Stimulated activated CD8-positive, alpha-beta memory T cell treated with anti-CD3 and anti-CD28 coated beads, Interleukin-2, amount 100 ng/mL, for 48 hours (primary cell): ENCODE data around the gene REV1.

Source experiments
- DNase-seq, 2 donors: peaks; one replicate each; pipeline ENCODE4 v3.0.0-alpha.2; 2020; ENCODE audit warnings: low read depth in 2 of 2

The REV1 gene

DNA sequence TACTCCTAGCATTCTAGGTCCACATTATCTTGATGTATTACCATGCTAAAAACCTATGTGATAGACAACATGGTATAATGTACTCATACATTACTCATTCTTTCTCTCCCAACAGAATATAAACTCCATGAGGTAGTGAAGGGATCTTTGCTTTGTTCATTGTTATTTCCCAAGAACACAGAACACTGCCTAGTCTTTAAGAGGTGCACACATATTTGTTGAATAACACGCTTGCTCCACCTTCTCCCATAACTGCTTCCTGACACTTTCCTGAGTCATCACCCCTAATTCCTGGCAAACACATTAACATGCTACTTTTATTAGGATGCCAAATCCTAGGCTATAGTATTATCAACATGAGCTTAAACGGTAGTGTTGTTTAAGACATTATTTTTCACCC, 41.3 kb downstream of the REV1 start:
- no peak for DNase-seq

DNA sequence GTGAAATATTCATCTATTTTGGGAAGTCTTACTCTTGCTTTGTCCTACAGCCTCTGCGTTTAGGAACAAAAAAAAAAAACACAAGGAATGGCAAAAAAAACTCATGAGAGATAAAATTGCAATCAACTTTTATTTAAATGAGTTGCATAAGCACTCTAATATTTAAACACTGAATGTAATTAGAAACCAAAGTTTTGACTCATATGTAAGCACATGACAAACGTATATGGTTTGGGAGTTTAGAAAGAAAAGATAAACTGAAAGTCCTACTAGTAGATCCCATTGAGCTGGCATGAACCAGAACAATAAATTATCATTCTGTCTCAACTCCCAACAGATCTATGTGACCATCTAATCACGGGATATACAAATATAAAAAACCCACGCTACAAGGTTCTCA, 44.8 kb downstream of the REV1 start:
- DNase-seq = no peak

DNA sequence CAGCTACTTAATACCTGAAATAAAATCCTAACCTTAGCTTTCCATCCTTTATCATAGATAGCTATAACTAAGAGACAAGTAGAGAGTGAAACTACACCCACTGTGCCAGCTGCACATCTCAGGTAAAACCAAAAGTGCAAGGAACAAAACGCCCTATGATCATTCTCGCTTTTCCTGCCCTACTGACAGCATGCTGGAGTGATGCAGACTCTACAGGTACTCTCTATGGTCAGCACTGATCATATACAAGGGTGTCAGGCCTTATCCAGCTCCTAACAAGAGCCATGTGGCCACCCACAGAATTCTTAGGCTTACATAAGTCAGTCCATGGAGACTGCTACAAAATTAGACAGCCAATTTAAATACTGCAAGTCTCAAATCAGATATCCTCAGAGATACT, 45.6 kb downstream of the REV1 start:
- no peak for DNase-seq

DNA sequence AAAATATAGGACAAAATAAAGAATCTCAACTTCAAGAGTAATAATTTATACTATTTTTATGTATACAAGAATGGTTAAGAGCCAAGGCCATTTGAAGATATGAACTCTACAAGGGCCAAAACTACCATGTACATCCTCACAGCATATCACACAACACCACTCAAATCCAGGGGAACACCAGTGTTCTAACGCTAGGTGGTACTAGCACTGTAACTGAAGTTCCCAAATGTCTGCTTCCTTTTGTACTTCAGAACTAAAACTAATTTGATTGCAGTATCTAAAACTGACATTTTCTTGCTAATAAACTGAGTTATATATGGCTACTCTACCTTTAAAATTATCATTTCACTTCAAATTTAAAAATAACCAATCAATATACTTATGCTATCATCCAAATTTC, 47.0 kb downstream of the REV1 start:
- DNase-seq = no peak

DNA sequence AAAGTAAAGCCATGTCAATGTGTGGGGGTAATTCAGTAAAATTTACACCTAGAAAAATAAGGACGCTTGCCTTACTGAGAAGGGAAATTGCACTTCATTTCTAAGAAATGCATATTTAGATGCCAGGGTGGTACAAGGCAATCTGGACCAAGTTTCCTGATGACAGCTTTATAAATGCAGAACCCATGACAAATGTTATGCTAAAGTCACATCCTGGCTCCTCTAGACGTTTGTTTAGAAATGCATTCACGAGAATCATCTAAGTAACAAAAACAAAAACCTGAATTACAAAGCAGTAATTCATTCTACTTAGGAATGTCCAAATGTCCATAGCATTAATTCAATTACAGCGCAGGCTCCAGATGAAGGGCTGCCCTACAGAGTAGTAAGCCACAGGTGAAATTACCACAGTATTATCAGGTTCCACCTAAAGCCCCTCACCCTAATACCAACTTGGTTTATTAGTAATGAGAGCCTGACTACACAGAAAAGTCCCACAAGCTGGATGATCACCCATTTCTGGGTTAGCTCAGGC, 49.8 kb downstream of the REV1 start:
- DNase-seq = no peak

DNA sequence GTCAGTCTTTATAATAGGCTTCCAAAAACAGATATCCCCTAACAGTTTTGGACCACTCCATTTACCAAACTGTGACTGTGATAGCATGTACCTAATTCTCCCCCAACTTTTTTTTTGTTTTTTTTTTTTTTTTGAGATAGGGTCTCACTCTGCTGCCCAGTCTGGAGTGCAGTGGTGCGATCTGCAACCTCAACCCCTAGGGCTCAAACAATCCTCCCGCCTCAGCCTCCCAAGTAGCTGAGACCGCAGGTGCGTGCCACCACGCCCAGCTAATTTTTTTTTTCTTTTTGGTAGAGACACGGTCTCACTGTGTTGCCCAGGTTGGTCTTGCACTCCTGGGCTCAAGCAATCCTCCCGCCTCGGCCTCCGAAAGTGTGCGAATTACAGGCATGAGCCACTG, 52.9 kb downstream of the REV1 start:
- DNase-seq = no peak

DNA sequence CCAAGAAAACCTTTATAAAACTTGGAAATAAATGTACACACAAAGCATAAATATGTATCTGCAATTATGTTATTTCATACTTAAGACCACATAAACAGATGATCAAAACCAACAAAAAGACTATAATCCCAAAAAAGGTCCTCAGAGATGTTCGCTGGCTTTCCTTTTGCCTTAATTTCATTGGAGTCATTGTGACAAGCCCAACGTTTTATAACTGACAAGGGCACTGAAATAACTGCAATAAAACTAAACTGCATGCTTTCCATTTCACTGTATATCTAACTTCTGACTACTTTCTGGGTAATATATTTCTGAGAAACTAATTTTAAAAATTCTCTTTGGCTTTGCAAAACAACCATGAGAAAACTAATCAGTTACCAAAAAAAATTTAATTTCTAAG, 56.5 kb downstream of the REV1 start:
- DNase-seq = no peak

DNA sequence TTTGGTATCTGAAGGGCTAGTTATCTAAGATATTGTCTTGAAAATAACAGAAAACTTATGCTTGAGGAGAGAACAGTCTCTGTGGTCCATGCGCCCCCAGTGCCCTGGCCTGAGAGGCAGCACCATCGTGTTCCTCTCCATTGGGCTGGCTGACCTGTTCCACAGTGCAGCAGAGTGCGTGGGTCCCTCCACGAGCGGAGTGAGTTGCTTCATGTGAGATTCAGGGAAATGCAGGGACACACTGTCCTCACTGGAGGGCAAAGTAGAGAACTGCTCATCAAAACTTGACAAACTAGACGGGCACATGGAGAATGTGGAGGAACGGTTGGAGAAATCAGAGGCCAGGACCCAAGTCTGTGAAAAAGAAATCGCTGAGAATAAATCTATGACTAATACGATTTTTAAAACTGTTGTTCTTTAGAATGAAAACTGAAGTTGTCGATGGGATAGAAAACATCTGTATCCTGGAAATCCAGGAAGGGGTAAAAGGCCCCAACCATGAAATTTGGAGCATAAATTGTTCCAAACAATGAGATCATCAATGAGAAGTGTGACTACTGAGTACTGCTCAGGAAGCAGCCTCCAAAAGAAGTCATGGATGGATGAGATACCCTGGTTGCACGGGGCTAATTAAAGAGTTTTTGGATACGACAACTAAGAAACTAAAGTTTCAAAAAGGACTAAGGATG, 58.1 kb downstream of the REV1 start:
- no peak for DNase-seq

DNA sequence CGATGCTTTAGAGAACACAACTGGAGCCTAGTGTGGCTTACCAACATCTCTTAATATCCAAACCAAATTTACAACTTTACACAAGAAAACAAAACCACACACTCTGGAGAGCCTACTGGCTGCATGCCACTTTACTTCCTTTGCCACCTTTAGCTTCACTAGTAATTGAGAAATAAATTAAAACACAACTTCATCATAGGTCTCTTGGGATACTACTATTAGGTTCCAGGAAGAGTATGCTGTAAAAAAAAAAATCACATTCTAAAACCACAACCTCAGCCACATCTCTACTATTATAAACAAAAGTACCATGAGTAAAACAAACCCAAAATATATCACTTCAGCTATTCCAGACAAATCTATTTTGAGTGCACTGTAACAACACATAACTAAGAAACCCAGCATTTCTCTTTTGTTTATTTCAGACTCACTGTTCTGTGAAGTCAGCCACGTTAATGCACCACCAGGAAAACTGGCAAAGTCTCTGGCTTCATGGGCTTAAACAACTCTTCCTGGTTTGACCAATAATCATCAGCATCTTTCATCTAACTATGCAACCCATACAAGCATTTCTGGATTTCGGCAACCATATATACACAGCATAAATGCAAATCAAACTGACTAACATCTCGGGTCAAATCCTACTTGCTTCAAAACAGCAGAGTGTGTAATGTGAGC, 59.1 kb downstream of the REV1 start:
- DNase-seq = no peak

DNA sequence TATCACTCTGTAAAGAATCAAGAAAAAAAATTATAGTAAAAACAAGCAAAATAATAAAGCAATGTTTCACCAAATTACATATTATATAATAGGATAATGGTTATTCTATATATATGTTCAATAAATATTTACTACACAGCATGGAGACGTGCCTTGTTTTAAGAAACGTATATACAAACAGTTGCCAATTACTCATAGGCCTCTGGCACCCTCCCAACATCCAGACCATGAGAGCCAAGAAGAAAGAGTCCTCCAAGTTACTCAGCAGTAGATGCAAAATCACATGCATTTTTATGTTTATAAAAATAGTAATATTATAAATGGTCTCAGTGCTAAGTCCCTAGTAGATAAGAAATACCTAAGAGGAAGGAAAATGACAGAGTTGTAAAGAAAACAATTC, 64.8 kb downstream of the REV1 start:
- no peak for DNase-seq

DNA sequence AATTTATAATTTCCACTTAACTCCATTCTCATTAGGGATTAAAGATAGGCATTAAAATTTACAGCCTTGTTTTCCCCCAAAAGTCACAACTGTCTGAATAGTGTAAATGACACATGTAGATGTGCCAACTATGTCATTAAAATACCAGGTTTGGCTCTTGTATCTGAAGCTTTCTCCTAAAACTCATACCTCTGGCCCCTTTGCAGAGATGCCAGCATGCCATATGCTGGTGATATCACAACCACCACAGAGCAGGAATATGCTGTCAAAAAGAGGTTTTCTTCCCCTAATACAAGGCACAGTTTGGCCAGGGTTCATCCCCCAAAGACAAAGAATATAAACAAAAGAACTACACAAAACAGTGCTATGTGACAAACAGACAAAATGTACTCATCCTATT, 65.4 kb downstream of the REV1 start:
- no peak for DNase-seq

DNA sequence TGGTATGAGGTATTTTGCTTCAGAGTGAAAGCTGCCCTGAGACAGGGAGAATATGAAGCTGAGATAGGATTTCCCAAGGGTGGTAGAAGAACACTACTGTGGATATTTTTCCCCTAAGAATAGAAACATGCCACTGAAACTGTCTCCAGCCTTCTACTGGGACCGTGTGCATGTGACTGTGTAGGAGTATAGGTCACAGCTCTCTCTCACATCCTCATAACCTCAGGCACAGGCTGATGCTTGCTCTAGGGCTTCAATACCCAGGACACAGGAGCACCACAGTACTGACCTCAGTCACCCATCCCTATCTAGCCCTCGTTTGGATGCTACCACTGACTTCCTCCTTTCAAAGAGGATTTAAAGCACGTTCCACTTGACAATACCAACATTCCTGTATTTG, 67.2 kb downstream of the REV1 start:
- no peak for DNase-seq

DNA sequence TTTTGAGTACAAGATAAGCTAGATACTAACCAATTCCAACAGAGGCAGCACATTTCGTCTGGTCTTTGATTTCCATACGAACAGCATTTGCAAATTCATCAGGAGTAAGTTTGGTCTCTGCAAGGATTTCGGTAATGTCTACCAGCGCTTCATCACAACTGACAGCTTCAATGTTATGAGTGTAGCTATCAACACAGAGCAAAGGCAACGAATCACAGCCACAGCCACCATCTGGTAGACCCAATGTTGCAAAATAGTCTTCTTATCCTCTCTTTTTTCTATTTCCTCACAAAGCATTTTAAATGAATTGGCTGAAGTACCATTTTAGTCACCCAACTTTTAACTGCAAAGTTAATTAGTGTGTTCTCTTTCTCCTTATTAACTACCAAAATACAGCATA, 68.3 kb downstream of the REV1 start:
- no peak for DNase-seq

DNA sequence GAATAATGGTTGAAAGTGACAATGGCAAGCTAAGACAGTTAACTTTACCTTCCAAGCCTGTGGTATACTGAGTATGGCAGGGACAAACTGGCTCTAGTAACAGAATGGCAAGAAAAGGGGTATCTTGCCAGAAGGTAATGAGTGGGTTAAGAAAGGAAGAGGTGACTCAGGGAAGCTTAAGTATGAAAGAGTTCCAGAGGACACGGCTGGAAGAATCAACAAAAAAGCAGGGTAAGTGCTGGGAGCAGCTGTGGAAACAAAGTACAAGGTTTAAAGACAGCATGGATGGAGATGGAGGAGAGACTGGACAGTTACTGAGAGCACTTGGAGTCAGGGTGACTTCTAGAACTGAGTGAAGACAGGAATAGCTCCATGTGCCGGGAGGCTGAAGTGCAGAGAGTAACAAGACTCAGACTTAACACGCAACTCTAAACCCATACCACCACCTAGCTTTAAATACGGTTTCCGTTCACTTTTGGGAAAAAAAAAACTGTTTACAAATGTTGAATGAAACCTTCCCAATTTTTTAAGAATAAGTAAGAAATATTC, 69.0 kb downstream of the REV1 start:
- DNase-seq = no peak

DNA sequence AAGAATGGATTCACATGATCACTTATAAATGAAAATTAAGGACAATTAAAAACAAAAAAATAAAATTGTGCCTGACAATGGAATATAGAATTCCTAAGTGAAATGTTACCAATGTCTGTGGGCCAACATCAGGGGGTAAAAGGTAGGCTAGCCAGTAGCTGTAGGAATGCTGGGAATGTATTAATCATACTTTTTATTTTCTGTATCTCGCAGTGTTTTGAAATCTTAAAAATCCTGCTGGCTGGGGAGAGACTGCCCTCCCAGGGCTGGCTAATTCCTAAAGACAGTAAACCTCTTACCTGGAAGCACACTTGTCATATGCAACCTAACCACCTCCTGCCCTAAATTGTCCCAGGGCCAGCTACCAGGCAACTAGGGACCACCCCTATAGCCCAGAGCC, 69.8 kb downstream of the REV1 start:
- no peak for DNase-seq

DNA sequence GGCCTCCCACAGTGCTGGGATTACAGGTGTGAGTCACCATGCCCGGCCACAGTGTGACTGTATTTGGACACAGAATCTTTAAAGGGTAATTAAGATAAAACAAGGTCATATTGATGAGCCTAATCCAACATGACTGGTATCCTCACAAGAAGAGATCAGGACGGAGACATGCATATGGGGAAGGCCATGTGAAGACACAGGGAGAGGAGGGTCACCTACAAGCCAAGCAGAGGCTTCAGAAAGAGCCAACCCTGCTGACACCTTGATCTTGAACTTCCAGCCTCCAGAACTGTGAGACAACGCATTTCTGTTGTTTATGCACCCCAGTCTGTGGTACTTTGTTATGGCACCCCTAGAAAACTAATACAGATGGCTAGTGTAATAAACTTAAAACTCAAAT, 72.4 kb downstream of the REV1 start:
- DNase-seq = no peak

DNA sequence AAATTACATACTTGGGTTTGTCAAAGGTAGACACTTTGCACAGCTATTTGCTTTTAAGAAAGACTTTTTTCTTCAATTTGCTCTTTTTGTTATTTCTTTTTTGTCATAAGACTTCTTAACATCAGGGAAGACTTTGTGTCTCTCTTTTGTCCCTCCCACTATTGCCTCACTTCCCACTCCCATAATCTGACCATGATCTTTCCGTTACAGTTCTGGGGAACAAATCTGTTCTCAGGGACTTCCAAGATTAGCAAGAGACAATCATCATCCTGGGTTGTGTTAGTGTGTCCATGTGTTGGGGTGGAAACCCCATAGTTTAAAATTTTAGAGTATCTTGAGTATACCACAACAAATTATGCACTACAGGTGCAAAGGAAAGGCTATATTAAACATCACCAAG, 75.3 kb downstream of the REV1 start:
- no peak for DNase-seq

DNA sequence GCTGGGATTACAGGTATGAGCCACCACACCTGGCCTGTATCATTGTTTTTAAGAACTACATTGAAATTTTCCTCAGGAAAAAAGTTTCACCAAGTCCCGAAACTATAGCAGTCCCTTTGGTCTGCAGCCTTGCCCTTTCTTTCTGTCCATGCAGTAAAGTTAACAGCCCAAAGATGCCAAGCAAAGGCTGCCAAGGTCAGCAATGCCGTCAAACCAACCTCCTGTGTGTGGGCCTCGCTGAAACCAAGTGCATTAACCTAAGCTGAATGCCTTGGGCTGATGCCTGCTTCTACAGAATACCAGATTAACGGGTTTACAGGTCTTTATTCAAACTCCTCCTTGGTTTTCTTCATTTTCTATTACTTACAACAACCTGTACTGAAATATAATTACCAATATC, 79.5 kb downstream of the REV1 start:
- no peak for DNase-seq

DNA sequence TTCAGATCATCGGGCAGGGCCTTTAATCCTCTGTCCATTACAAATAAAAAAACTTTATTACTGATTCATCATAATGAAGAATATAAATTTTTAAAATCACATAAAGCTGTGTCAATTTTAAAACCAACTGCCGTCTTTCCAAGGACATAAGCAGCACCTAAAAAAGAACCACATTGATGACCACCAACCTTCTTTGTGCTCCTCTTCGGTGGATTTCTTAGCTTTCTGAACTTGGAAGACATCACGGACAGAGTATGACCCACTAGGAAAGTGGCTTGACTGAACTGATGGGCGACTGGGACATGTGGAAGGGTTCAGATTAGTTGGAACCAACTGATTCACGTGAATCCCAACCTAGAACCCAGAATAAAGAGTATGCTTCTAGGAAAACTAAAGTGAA, 83.7 kb downstream of the REV1 start:
- DNase-seq = no peak

DNA sequence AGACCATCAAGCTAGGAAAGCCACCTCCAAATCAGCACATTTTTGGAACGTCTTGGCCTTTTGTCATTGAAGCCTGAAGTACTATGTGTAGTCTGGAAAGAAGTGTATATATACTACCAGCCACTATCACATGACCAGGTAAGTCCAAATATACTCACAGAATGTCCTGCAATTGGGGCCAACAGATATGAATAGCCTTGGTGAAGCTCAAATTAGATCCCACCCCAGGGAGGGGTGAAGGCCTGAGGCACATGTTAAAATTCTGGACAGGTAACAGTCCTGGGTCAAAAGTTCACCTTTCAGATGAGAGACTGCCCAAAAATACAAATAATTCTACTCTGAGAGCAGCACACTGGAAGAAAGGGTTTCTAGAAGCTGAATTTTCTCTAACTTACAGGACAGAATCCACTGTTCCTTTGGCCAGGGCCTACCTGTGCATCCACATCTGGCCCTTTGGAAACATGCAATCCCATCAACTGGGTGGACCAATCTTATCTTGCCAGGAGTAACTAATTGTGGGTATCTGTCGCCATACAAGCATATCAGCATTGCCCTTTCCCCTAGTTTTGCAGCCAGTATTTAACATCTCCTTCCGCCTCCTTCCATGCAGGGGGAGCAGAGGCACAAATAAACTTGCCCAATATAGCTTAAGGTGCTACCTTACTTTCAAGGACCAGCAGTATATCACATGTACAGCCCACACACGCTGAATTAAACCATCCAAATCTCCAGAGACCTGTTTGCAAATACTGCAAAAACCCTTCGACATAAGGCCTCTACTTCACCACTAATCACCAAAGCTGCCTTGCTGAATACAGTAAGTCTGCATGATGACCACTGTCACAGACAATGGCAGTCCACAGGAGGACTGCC, 84.8 kb downstream of the REV1 start:
- DNase-seq = no peak

DNA sequence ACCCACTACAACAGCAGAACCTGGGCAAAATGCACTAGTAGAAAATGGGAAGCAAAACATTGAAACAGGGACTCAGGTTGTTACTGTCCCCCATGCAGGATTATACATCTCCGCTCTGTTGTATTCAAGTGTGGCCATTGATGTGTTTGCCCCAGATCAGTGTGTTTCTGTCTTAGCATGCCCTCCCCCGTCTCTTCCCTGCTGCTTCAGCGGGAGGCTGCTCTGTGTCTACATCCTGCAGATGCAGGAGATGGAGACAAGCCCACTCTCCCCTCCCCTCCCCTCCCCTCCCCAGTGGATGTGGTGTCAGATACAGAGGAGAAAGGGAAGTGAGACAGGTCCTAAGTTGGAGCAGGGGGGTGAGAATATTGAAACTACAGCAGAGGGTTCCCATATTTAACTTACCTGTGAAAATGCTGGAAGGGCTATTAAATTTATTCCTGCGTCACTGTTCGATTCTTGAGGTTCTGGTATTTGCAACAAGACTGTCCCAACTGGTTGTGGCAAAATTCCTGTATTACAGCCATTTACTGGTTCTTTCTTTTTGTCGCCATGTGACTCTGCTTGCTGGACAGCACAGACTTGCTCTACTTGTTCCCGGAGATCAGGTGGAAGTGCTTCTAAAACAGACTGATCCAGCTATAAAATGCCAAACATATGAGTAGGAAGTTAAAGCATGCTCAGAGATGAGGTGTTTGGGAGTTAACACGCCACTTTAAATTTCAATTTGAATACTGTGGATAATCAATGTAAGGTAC, 85.6 kb downstream of the REV1 start:
- DNase-seq = no peak

DNA sequence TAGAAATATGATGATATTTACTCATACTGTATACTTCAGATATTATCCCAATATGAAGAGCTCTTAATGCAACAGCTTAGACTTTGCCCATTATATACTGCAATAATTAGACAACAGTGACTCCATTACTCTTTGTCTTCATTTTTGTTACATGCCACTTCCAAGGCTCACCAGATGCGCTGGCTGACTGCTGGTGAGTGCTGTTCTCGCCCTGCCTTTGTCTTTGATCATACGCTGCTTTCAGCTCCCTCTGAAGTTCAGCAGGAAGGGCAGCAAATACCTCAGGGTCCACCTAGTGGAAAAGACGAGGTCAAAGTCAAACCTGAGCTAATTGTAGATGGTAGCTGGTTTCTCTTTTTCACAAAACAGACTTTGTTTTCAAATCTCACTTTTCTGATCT, 86.3 kb downstream of the REV1 start:
- DNase-seq = no peak
